HuH-7 (cell line): Measurements from ENCODE around the gene SIDT1.
"Not testable (repeated sequence)": the region's sequence is repeated elsewhere in the genome, so short reads cannot be mapped to it uniquely, and the experiment has no call there.

Experiments used
- DNase-seq: peaks from one replicate; pipeline ENCODE4 v3.0.0; 2011; ENCODE audit warnings: low spot score

SIDT1 gene

GRCh38 chr3:113634782-113635474 is 102.6 kb downstream of the SIDT1 start:
- DNase-seq = no peak

GRCh38 chr3:113636034-113636433 is 103.7 kb downstream of the SIDT1 start:
- not testable (repeated sequence) for DNase-seq

GRCh38 chr3:113637756-113638155 is 105.4 kb downstream of the SIDT1 start:
- DNase-seq = no peak

GRCh38 chr3:113638910-113639309 is 106.6 kb downstream of the SIDT1 start:
- DNase-seq = no peak

- DNase-seq = no peak
These were observed 111.2 kb downstream of the SIDT1 start for GRCh38 chr3:113643583-113643982.

- no peak for DNase-seq
These were observed 116.2 kb downstream of the SIDT1 start for GRCh38 chr3:113648524-113648923.

- no peak for DNase-seq
These were observed 117.0 kb downstream of the SIDT1 start for GRCh38 chr3:113649174-113649845.

- DNase-seq = no peak
These were observed 122.0 kb downstream of the SIDT1 start for GRCh38 chr3:113654310-113654709.

- DNase-seq = no peak
These were observed 122.5 kb downstream of the SIDT1 start for GRCh38 chr3:113654851-113655250.

- no peak for DNase-seq
These were observed 125.8 kb downstream of the SIDT1 start for GRCh38 chr3:113658107-113658506.

- no peak for DNase-seq
These were observed 126.8 kb downstream of the SIDT1 start for GRCh38 chr3:113659101-113659541.

GRCh38 chr3:113659996-113660395 is 127.6 kb downstream of the SIDT1 start:
- DNase-seq = no peak

- no peak for DNase-seq
These were observed 128.1 kb downstream of the SIDT1 start for GRCh38 chr3:113660458-113660857.

- no peak for DNase-seq
These were observed 128.5 kb downstream of the SIDT1 start for GRCh38 chr3:113660896-113661295.

- peak; percentile 15 for DNase-seq
These were observed 130.5 kb downstream of the SIDT1 start for GRCh38 chr3:113662824-113663223.

GRCh38 chr3:113663324-113663750 is 131.0 kb downstream of the SIDT1 start:
- peak; percentile 66 for DNase-seq

- DNase-seq = peak; percentile 20
These were observed 131.4 kb downstream of the SIDT1 start for GRCh38 chr3:113663761-113664160.

- no peak for DNase-seq
These were observed 132.3 kb downstream of the SIDT1 start for GRCh38 chr3:113664523-113665094.

GRCh38 chr3:113668015-113668414 is 135.7 kb downstream of the SIDT1 start:
- DNase-seq = no peak

GRCh38 chr3:113673593-113673992 is 141.2 kb downstream of the SIDT1 start:
- DNase-seq = no peak

GRCh38 chr3:113676261-113676660 is 143.9 kb downstream of the SIDT1 start:
- no peak for DNase-seq

GRCh38 chr3:113677737-113678136 is 145.4 kb downstream of the SIDT1 start:
- no peak for DNase-seq

GRCh38 chr3:113678773-113679172 is 146.4 kb downstream of the SIDT1 start:
- DNase-seq = no peak
